RCC 7860 (cell line): ENCODE results near the gene NRDC.

Experiments
- DNase-seq: peaks from one replicate; pipeline ENCODE4 v3.0.0-alpha.2; 2015; ENCODE audit warnings: low spot score
- FAIRE-seq: peaks from 2 replicates; lab custom pipeline; 2012; peaks lifted over from hg19 to GRCh38; lab: Jason Lieb, UNC

Gene NRDC

DNA sequence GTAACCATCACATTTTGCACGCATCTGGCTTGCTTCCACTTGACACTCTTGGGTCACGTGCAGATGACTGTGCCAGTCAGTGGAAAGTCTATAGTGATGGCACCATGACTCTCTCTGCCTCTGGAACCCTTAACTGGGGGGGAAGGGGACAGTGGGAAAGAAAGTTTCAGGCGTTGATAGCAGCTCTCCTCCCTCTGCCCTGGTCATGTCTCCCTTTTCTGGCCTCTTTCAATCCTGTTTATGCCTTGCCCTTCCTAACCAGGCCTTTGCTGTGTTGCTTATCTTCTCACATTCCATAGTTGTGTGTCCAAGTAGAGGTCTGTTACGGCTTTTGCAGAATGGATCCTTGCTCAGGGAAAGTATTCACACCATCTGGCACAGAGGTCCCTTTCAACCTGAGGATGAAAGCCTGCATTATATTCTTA, 93.5 kb downstream of the NRDC start:
- DNase-seq (no peak), FAIRE-seq (no peak)

DNA sequence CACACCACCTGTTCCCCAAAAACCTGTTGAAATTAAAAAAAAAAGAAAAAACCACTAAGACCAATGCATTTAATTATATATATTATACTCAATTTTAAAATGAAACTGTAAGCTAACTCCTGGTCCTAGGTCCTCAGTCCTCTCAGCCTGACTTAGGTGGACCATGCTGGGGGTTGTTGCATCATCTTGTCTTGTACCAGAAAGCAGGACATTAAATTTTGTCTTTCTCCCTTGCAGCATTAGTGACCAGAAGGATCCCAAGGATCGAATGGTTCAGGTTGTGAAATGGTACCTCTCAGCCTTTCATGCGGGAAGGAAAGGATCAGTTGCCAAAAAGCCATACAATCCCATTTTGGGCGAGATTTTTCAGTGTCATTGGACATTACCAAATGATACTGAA, 97.6 kb downstream of the NRDC start:
- FAIRE-seq, result no peak
- DNase-seq, result no peak

DNA sequence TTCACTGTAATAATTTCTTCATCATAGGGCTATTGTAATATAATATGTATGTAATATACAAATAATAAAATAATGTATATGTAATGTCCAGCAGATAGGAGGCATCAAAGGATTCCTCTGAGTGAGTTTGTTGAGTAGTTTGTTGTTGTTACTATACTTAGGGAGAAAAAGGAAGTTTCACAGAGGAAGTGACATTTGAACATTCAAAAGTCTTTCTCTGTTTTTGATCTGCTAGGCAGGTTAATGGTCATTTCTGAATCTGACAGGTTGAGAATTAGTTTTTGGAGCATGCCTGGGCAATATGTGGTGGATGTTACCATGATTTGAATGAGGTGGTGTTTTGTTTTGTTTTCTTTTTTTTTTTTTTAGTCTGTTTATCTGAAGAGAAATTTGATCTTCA, 102.1 kb downstream of the NRDC start:
- no peak for DNase-seq
- FAIRE-seq, result no peak

DNA sequence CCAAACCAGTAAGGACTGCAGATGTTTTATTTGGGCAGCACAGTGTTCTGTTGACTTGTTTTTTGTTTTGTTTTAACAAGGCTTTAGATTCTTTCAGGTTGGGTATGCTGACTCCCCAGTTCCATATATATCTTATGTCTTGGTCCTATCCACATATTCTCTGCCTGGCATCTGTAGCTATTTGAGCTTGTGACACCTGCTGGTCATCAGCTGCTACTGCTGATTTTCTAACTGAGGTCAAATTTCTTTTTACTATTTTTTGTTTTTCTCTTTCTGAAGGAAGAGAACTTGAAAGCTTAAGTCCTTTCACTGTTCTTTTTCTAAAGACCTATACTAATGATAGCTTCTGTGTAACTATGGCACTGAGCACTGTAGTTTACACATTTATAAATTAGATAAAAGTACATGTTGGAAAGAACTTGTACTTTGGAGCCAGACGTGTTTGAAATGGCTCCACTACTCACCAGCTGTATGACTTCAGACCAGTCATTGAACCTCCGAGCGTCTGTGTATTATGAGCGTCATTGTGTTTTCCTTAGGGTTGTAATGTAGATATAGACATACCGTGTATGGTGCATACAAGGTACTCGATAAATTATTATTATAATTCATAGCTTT, 109.4 kb downstream of the NRDC start:
- peak; percentile 55 for DNase-seq

DNA sequence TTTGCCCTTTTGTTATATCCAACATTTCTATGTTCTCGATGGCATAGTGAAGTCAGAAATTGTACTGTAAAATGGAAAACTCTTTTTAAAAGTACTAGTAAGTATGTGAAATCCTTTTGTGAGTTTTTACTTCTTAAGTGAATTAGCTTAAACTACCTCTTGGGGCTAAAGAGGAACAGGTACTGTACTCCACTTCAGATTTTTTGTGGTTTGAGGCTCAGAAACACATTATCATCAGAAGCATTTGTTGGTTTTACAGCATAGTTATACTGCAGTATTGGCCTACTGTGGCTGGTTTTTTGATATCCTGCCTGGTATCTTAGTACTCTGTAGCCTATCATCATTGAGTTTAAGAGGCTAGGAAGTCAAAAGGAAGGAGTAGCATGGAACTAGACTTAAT, 117.2 kb downstream of the NRDC start:
- no peak for DNase-seq
- no peak for FAIRE-seq

More for the DNA sequence above, 109.4 kb downstream of the NRDC start:
- FAIRE-seq, result peak; percentile 84

DNA sequence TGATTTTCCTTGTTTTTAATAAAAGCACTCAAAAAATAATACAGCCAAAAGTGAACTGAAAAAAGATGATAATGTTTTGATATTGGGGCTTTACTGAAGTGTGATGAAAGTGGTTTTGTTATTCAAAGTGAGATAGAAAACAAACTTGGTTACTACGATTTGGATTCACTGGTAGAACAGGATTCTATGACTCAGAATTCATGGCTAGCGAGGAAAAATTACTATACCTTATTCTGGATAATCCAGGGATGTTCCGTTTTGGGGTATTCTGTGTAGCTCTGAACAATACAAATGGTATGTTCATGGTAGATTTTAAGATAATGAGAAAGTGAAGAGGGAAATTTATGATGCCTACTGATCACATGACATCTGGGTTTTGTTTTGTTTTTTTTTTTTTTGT, 117.7 kb downstream of the NRDC start:
- FAIRE-seq, result no peak
- DNase-seq, result no peak

DNA sequence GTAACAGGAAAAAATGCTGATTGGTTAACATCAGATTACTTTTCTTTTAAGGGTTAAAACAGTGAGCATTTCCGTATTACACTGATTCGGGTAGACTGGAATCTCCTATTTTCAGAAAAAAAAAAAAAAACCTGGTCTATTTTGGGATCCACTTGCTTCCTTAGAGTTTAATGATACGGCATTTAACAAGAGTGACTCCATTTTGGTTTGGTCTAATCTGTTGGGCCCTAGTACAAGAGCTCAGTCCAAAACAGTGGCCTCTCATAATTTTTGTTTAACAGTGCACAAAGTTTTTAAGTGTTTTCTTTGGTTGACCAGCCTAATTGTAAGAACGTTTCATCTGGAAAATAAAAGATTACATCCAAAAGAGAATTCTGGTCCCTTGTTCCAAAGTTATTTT, 120.2 kb downstream of the NRDC start:
- DNase-seq (no peak), FAIRE-seq (no peak)

DNA sequence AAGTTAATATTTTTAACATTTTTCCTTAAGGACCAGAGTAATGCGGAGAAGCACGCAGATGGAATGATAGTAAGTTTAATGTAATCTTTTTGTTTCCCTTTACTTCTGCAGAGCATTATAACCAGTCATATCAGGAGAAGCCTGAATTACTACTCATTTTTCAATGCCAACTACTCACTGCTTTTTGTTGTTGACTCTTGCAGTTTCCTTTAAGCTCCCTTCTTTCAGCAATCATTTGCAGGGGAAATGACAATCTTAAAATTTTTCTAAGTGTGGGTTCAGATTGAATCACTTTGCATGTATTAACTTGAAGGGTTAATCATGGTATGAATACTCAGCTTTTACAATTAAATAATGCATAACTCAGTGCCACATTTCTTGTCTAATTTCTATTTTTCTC, 122.2 kb downstream of the NRDC start:
- FAIRE-seq (no peak), DNase-seq (no peak)

DNA sequence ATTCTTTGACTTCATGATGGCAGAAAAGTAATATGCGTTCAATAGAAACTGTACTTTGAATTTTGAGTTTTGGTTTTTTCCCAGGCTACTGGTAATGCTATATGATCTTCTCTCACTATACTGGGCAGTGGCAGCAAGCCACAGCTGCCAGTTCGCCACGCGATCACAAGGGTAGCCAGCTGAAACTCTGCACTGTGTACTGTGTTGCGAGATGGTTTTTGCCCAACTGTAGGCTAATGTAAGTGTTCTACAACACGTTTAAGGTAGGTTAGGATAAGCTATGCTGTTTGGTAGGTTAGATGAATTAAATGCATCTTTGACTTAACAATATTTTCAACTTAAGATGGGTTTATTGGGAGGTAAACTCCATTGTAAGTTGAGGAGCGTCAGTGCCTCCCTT, 123.1 kb downstream of the NRDC start:
- DNase-seq, result no peak
- FAIRE-seq, result no peak

DNA sequence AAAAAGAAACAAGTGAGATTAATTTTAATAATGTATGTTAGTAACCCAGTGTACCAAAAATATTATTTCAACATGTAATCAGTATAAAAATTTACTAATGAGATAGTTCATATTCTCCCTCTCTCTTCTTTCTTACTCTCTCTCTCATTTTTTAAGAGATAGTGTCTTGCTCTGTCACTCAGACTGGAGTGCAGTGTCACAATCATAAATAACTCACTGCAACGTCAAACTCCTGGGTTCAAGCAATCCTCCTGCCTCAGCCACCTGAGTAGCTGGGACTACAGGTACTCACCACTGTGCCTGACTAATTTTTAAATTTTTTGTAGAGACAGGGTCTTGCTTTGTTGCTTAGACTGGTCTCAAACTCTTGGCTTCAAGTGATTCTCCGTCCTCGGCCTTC, 123.9 kb downstream of the NRDC start:
- FAIRE-seq, result no peak

DNA sequence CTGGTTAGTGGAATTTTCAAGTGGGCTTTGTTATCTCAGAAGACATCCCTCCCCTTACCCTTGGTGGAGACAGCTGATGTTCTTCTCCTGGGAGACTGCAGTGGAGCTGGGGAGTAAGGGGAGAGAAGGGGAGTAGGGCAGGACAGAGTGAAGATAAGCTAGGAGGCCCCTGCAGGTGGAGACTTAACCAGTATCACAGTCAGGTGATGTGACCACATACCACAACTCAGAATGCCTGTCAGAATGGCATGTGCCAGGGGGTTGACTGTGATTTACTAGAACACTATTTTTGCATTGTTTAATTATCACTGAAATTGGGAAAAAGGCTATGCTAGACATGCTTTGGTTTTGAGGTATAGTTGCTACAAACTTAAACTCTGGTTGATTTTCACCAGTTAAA, 124.6 kb downstream of the NRDC start:
- FAIRE-seq (no peak), DNase-seq (no peak)

More for the DNA sequence above, 123.9 kb downstream of the NRDC start:
- no peak for DNase-seq

DNA sequence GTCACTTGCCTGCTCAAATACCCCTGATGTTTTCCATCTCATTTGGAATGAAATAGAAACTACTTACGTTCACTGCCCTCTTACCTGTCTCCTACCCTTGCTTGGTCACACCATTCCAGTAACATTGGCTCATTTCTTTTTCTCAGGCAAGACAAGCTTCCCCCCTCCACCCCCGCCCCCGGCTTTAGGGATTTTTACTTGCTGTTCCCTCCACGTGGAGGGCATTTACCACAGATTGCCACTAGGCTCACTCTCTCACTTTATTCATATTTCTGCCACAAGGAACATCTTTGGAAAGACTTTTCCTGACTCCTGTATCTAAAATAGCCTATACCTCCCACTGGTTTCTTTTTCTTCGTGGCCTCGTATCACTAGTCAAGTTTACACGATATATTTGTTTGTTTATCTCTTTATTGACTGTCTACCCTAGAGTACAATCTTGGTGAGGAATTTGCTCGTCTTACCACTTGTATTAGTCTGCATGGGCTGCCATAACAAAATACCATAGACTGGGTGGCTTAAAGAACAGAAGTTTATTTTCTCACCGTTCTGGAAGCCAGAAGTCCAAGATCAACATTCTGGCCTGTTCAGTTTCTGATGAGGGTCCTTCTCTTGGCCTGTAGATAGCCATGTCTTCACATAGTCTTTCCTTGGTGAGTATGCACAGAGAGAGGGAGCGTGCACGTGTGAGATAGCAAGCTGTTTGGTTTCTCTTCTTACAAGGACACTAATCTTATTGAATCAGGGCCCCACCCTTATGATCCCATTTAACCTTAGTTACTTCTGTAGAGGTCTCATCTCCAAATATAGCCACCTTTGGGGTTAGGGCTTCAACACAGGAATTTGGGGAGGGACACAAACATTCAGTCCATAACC, 126.2 kb downstream of the NRDC start:
- DNase-seq (no peak), FAIRE-seq (no peak)

DNA sequence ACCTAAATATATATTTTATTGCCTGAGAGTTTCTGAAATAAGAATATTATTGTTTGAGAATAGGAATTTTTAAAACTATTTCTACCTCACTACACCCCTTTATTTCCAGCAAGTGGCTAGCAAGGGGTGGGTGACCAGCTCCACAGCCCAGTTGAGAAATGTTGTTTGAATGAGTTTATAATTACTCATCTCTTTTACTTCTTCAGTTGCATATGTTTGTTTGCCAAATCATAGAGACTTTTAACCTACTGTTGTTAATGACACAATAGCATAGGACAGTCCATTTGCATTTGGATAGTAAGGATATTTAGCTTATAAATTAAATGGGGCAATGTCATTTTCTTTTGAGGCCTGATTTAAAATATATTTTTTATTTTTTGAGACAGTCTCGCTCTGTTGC, 127.8 kb downstream of the NRDC start:
- DNase-seq (no peak), FAIRE-seq (no peak)

DNA sequence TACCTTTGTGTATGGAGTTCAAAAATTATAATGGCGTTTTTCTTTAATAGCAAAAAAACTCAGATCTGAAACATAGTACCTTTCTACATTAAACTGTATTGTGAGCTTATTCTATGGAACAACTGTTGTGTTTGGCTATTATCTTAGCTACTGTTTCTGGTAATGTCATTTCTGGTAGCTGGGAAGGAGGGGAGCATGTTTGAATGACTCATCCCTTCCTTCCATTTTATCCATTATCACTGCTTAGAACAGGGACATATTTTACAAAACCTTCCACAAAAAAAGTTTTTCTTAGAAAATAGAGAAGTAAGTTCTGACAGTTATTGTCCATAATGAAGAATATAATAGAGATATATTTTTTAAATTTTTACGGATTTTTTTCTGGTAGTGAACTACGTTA, 128.3 kb downstream of the NRDC start:
- FAIRE-seq, result peak; percentile 62
- DNase-seq, result no peak

DNA sequence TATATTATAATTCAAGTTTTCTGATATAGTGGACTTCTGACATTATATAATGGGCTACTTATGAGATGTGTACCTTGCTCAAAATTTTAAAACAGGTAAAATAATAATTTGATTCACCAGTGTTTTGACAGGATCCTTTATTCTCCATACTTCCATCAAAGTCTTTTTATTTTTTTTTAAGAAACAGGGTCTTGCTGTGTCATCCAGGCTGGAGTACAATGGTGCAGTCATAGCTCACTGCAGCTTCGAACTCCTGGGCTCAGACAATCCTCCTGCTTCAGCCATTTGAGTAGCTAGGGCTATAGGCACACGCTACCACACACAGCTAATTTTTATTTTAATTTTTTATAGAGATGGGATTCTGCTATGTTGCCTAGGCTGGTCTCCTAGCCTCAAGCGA, 129.4 kb downstream of the NRDC start:
- FAIRE-seq (no peak), DNase-seq (no peak)

DNA sequence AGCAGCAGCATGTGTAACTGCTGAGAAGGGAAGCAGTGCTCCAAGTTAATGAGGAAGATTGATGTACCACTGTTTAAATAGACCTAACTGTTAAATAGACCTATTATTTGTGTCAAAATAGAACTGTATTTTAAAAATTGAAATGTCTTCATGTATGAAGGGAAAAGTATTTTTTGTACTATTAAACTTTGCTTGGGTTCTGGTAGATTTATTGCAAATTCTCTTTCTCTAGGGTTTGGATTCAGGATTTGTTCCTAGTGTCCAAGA, 133.3 kb downstream of the NRDC start:
- no peak for DNase-seq
- FAIRE-seq, result no peak

DNA sequence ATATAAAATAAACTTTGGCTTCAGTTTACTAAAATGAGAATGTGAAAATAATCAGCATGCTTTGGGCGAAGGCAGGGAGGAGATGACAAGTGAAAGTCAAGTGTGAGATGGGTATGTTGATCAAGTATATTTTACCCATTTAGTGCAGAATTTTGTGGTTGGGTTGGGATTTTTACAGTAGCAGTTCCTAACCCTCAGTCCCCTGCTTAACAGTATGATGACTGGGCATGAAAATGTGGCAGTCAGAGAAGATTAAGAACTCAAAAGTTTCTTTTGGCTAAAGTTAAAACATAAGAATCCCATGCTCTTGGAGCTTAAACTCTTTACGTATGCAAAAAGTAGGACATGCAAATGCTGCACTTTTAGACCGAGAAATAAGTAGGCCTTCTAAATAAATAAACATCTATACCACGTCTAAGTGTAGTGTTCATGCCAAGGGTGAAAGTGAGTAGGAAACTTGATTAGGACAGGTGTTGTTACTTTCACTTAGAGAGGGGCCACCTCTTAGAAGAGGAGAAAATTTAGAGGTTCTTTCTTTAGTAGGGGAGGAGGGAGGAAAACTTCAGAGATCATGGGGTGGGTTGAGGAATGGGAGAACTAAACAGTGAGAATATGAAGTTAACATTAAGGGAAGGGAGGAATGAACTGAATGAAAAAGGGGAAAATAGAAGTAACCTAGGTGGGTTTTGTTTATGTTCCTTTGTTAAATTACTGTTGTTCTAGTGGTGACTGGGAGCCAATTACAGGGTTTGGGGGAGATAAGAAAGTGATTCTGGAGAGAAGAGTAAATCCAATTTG, 133.8 kb downstream of the NRDC start:
- DNase-seq (no peak), FAIRE-seq (no peak)

DNA sequence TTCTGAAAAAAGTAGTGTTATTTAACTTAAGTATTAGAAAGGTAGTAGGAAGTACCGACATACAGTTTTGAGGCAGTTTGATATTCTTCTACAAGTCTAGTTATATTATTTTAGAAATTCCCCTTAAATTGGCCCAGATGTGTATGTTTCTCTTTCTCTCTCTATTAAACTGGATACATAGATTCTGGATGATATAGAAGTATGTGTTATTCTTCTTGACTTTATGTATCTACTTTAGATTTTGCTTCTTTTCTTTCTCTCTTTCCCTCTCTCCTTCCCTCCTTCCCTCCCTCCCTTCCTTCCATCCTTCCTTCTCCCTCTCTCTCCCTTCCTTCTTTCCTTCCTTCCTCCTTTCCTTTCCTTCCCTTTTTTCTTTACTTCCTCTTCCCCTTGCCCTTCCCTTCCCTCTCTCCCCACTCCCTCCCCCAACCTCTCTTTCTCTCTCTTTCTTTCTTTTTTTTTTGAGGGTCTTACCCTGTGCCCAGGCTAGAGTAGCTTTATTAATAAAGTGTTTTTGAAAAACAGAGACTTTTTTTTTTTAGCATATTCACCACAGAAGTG, 137.3 kb downstream of the NRDC start:
- no peak for DNase-seq
- FAIRE-seq, result no peak

DNA sequence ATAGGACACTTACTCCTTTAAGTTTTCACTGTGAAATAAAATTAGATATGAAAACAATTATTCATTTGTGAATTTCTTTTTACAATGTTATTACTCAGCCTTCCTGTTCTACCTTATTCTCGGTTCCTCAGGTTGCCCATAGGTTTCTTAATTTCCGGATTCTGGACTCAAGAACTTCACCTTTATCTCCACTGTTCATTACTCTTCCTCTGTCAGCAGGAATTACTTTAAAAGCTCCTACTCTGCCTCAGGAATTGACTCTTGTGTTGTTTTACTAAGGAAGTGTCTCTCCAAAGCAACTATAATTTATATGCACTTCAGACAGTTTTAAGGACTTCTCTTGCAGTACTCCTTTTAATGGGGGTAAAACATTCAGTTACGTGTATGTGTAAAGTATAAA, 137.9 kb downstream of the NRDC start:
- DNase-seq (no peak), FAIRE-seq (no peak)
